HK-2 (cell line): ENCODE measurements around the gene ZNF526.

ENCODE experiments used
- DNase-seq: peaks from one replicate; pipeline ENCODE4 v3.0.0-alpha.2; 2018; ENCODE audit not compliant: unreplicated experiment

ZNF526 gene, protein sequence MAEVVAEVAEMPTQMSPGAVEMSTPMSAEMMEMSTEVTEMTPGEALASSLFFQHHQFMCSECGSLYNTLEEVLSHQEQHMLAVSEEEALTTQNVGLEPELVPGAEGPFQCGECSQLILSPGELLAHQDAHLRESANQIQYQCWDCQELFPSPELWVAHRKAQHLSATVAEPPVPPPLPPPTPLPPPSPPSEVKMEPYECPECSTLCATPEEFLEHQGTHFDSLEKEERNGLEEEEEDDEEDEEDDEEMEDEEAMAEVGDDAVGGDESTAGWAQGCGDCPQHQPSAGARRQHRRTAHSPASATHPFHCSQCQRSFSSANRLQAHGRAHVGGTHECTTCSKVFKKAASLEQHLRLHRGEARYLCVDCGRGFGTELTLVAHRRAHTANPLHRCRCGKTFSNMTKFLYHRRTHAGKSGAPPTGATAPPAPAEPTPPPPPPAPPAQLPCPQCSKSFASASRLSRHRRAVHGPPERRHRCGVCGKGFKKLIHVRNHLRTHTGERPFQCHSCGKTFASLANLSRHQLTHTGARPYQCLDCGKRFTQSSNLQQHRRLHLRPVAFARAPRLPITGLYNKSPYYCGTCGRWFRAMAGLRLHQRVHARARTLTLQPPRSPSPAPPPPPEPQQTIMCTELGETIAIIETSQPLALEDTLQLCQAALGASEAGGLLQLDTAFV

GRCh38 chr19:42219812-42220750 is at the start of gene ZNF526:
TSS of gene ZNF526 (plus strand) at chr19:42220312. CDS start at chr19:42224404, 4,092 bp downstream.
- peak; percentile 96 for DNase-seq

- no peak for DNase-seq
These were observed 49.4 kb upstream of the ZNF526 start for GRCh38 chr19:42170715-42171114.

DNA sequence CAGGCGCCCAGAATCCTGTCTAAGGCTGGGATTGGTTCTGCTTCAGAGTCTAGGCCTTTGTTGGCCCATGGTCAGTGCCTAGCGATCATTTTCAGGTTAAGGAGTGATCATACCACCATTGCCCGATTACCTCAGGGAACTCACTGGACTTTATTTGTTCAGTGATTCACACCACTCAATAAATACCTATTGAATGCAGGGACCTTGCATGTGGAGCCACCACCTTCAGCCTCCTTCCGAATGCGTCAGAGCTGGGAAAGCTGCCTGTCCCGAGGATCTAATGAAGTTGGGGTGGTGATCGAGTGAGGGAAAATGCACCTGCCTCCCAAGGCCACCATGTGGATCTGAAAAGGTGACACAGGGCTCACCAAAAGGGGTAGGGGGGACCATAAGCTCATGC is 47.9 kb upstream of the ZNF526 start:
- no peak for DNase-seq

DNA sequence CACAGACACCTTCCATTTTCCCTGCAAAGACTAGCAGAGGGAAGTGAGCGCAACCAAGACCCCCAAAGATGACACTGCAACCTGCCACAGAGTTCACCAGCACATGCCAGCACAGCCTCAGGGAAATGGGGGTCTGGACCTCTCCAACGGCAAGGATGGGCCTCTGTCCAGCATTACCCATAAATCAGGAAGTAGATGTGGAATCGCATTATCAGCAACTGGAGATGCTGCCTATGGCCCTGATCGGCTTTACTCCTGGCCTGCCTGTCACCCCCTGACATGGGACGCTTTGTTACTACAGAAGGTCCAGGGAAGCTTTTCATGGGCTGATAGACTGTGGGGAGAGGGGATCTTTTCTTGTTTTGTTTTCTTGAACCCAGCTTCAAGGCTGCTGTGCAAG is 46.4 kb upstream of the ZNF526 start:
- no peak for DNase-seq

GRCh38 chr19:42174188-42174587 is 45.9 kb upstream of the ZNF526 start:
- DNase-seq = no peak

GRCh38 chr19:42174958-42175734 is 45.0 kb upstream of the ZNF526 start:
- DNase-seq = no peak

DNA sequence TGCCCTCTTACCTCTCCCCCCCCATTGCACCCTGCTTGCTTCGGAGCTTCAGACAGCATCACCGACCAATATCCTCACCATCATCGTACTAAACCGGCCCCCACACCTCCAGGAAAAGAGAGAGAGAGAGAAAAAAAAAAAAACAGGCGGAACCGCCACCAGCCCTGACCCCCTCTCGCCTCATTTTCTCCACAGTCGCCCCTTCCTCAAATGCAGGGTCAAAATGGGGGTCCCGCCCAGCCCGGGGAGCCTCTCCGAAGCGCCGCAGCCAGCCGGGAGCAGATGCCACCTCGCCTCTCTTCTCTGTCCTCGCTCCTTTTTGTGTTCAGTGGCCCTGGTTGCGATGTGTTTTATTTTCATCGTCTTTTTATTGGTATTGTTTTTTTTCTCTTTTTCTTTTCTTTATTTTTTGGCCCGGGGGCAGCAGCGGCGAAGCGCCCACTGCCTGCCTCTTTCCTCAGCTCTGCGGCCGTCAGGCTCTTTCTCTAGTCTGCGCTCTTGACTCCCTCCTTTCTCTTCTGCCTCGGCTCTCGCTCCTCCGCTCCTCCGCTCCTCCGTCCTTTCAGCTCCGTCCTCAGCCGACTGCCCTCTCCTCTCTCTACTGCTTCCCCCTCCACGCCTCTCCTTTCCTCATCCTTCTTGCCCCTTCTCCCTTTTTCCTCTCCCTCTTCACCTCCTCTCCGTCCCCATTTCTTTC is 44.0 kb upstream of the ZNF526 start:
- DNase-seq = no peak

GRCh38 chr19:42176649-42176989 is 43.5 kb upstream of the ZNF526 start:
- DNase-seq = no peak

DNA sequence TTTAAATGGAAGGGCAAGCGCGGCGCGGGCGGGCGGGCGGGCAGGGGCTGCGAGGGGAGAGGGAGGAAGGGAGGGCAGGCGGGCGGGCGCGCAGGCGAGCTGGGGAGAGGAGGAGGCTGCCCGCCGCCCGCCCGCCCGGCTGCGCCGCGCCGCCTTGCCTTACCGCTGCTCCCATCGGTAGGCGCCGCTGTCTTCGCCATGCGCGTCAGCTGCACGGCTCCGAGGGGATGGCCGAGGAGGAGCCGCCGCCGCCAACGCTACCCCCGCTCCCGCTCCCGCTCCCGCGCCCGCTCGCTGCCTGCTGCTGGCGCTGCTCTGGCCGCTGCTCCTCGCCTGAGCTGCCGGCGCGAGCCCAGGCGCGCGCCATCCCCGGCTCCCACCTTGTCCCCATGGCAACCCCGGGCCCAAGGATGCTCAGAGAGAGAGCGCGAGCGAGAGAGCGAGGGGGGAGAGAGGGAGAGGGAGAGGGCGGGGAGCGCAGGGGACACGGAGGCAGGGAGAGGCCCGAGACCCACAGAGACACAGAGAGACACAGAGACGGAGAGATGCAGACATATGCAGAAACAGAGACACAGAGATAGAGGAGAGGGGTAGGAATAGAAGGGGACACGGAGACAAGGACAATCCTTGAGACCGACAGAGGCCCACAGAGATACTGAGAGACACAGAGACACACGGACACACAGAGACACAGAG is 43.0 kb upstream of the ZNF526 start:
- peak; percentile 74 for DNase-seq

GRCh38 chr19:42177686-42178019 is 42.5 kb upstream of the ZNF526 start:
- no peak for DNase-seq

DNA sequence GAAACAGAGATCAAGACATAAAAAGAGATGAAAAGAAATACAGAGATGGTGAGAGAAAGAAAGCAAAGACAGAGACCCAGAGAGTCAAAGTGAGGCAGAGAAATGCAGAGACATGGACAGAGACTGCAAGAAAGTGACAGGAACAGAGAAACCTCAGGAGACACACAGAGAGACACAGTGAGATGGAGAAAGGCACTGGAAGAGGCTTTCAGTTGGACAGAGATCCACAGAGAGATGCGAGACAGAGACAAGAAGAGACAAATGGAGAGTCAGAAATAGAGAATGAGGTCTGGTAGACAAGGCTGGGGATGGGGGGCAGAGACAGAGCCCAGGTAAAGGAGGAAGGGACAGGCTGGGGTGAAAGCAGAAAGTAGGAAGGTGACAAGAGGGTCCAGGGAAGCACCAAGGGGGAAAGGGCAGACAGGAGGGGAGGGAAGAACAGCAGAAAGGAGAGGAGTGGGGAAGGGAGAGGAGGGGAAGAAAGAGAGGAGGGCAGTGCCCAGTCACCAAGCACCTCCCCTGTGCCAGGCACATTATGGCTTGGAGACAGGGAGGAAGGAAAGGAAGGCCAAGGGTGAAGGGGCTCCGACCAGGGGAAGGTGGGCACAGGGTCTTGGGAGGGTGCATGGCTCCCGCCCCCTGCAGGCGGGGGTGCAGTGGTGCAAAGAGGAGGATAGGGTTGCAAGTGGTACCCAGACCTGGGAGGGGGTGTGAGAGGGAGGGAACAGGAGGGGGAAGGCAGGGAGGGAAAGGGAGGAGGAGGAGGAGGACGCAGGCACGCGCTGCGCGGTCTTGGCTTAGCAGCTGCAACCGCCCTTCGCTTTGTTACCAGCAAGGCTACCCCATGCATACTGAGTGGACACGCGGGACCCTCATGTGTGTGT is 41.1 kb upstream of the ZNF526 start:
- no peak for DNase-seq

- DNase-seq = peak; percentile 67
These were observed 35.7 kb upstream of the ZNF526 start for GRCh38 chr19:42184401-42184861.

DNA sequence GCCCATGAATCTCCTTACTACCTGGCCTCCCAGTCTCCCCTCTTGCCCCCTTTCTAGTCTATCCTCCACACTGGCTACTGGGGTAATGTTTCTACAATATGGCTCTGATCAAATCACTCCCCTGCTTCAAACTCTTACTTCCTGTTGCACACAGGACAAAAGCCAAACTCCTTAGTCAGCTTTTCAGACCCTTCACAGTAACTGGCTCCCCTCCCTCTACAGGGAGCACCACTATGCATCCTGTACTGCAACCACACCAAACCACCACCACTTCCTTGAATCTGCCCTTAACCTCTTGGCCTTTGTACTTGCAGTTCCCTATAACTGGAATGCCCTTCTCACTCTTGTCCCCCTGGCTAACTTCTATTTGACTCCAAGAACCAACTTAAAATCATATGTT is 34.8 kb upstream of the ZNF526 start:
- no peak for DNase-seq

- no peak for DNase-seq
These were observed 31.4 kb upstream of the ZNF526 start for GRCh38 chr19:42188665-42189064.

- no peak for DNase-seq
These were observed 31.0 kb upstream of the ZNF526 start for GRCh38 chr19:42189133-42189532.

GRCh38 chr19:42191330-42191729 is 28.8 kb upstream of the ZNF526 start:
- DNase-seq = no peak

GRCh38 chr19:42191855-42192254 is 28.3 kb upstream of the ZNF526 start:
- peak; percentile 57 for DNase-seq

DNA sequence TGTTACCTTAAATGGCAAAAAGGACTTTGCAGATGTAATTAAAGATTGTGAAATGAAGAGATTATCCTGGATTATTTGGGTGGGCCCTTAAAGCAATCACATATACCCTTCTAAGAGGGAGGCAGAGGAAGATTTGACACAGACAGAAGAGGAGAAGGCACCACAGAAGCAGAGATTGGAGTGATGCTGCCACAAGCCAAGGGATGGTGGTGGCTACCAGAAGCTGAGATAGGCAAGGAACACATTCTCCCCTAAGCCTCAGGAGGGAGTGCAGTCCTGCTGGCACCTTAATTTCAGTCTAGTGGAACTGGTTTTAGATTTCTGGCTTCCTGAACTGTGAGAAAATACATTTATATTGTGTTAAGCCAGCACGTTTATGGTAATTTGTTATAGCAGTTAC is 26.8 kb upstream of the ZNF526 start:
- DNase-seq = no peak

- DNase-seq = no peak
These were observed 26.4 kb upstream of the ZNF526 start for GRCh38 chr19:42193706-42194105.
